Measurements from ENCODE around the gene ARHGAP18. TPM values are rescaled to one million over a fixed set of nuclear protein-coding genes. Genes with fewer than 3 reads are reported as not detected.
A peak's percentile ranks its signal among the peaks of the same experiment; 100 is the strongest.

ARHGAP18 gene
- total and polyA plus RNA-seq, 10 of the 15 experiments (the other 5 are each of a cell fraction or from before 2014, with no cell fraction given), result 18.2 to 52.2 (median 31.7) TPM

- TF ChIP-seq TARDBP (IDR thresholded peaks at IDR 0.05; ENCODE audit: borderline replicate concordance), result 0 out of 2 replicates have a peak, but pooled peaks have one; percentile 23
- TF ChIP-seq HSF1 (IDR thresholded peaks at IDR 0.05; ENCODE audit: low read depth, low read length), result no peak
- TF ChIP-seq ATF2 (IDR thresholded peaks at IDR 0.05; ENCODE audit: low read length), result peak; percentile 96
- peak; percentile 80 for TF ChIP-seq IRF4 (IDR thresholded peaks at IDR 0.05; ENCODE audit: low read depth, low read length)
- TF ChIP-seq, protein P1, sequence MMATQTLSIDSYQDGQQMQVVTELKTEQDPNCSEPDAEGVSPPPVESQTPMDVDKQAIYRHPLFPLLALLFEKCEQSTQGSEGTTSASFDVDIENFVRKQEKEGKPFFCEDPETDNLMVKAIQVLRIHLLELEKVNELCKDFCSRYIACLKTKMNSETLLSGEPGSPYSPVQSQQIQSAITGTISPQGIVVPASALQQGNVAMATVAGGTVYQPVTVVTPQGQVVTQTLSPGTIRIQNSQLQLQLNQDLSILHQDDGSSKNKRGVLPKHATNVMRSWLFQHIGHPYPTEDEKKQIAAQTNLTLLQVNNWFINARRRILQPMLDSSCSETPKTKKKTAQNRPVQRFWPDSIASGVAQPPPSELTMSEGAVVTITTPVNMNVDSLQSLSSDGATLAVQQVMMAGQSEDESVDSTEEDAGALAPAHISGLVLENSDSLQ (IDR thresholded peaks at IDR 0.05), result peak; percentile 93
- no peak for TF ChIP-seq RBBP5 (conservative IDR thresholded peaks at IDR 0.05)
- no peak for TF ChIP-seq E4F1 (IDR thresholded peaks at IDR 0.05; ENCODE audit: borderline replicate concordance, partially characterized antibody)
- TF ChIP-seq RB1 (IDR thresholded peaks at IDR 0.05; ENCODE audit: borderline replicate concordance), result no peak
- TF ChIP-seq POU2F2 (IDR thresholded peaks at IDR 0.05; ENCODE audit: borderline replicate concordance, low read depth, low read length), result peak; percentile 91
- TF ChIP-seq, protein P2, sequence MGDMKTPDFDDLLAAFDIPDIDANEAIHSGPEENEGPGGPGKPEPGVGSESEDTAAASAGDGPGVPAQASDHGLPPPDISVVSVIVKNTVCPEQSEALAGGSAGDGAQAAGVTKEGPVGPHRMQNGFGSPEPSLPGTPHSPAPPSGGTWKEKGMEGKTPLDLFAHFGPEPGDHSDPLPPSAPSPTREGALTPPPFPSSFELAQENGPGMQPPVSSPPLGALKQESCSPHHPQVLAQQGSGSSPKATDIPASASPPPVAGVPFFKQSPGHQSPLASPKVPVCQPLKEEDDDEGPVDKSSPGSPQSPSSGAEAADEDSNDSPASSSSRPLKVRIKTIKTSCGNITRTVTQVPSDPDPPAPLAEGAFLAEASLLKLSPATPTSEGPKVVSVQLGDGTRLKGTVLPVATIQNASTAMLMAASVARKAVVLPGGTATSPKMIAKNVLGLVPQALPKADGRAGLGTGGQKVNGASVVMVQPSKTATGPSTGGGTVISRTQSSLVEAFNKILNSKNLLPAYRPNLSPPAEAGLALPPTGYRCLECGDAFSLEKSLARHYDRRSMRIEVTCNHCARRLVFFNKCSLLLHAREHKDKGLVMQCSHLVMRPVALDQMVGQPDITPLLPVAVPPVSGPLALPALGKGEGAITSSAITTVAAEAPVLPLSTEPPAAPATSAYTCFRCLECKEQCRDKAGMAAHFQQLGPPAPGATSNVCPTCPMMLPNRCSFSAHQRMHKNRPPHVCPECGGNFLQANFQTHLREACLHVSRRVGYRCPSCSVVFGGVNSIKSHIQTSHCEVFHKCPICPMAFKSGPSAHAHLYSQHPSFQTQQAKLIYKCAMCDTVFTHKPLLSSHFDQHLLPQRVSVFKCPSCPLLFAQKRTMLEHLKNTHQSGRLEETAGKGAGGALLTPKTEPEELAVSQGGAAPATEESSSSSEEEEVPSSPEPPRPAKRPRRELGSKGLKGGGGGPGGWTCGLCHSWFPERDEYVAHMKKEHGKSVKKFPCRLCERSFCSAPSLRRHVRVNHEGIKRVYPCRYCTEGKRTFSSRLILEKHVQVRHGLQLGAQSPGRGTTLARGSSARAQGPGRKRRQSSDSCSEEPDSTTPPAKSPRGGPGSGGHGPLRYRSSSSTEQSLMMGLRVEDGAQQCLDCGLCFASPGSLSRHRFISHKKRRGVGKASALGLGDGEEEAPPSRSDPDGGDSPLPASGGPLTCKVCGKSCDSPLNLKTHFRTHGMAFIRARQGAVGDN (IDR thresholded peaks at IDR 0.05), result peak; percentile 89
- TF ChIP-seq IKZF1 (conservative IDR thresholded peaks at IDR 0.05), result peak; percentile 99
- peak; percentile 76; the same call in 1 of the 2 replicates for TF ChIP-seq JUND (IDR thresholded peaks at IDR 0.05; ENCODE audit: low read depth, low read length)
- TF ChIP-seq ZBTB4 (CRISPR knock-in tag; IDR thresholded peaks at IDR 0.05), result no peak
- TF ChIP-seq PML (IDR thresholded peaks at IDR 0.05; ENCODE audit: low read length), result peak; percentile 70; the same call in 1 of the 2 replicates
These were observed 26.2 kb downstream of the ARHGAP18 start (continued) for GRCh38 chr6:129683601-129684322.

Measured in GM12878 (cell line).